Osteocyte (in vitro differentiated cells): ENCODE measurements around the gene DGKQ. TPM values are rescaled to one million over a fixed set of nuclear protein-coding genes. Genes with fewer than 3 reads are reported as not detected.

Experiments
- DNase-seq: peaks from one replicate; pipeline ENCODE4 v3.0.0; 2021; ENCODE audit warnings: mixed read lengths; ENCODE audit not compliant: unreplicated experiment; ENCODE audit errors: extremely low spot score
- H3K27ac Mint-ChIP-seq: one replicate; pipeline ENCODE4 v1.8.0; 2021; ENCODE audit warnings: mild to moderate bottlenecking, mixed read lengths; ENCODE audit not compliant: unreplicated experiment
- H3K27me3 Mint-ChIP-seq: one replicate; pipeline ENCODE4 v1.8.0; 2021; ENCODE audit warnings: mixed read lengths; ENCODE audit not compliant: unreplicated experiment
- H3K36me3 Mint-ChIP-seq: one replicate; pipeline ENCODE4 v1.8.0; 2021; ENCODE audit warnings: mixed read lengths; ENCODE audit not compliant: unreplicated experiment
- H3K4me1 Mint-ChIP-seq: one replicate; pipeline ENCODE4 v1.8.0; 2021; ENCODE audit warnings: mixed read lengths; ENCODE audit not compliant: unreplicated experiment
- H3K4me3 Mint-ChIP-seq: one replicate; pipeline ENCODE4 v1.8.0; 2021; ENCODE audit warnings: mild to moderate bottlenecking, moderate library complexity, mixed read lengths; ENCODE audit not compliant: unreplicated experiment
- H3K9me3 Mint-ChIP-seq: one replicate; pipeline ENCODE4 v1.8.0; 2021; ENCODE audit warnings: mixed read lengths; ENCODE audit not compliant: unreplicated experiment
- CTCF ChIP-seq: fragments of 200-600 bp; sonication (generic); IDR thresholded peaks from 2 replicates; pipeline ENCODE4 v1.5.0; 2021; ENCODE audit warnings: antibody characterized with exemption, mild to moderate bottlenecking, moderate library complexity
- total RNA-seq: library from RNA; stranded (reverse); gene quantifications from 2 replicates; pipeline ENCODE4 v1.2.1, GENCODE V29; 2021

The DGKQ gene
- total RNA-seq, 1 donor from 2014 or later, result 18.5 TPM

- H3K4me1 Mint-ChIP-seq, result peaks cover 9% of the 10 kb centered on the region
- no peaks in the 10 kb centered on the region for H3K27me3 Mint-ChIP-seq
- TF ChIP-seq CTCF, result no peak
- H3K9me3 Mint-ChIP-seq, result no peaks in the 10 kb centered on the region
- H3K27ac Mint-ChIP-seq, result no peak overlapping the region
- no peaks in the 10 kb centered on the region for H3K36me3 Mint-ChIP-seq
- DNase-seq, result no peak
- H3K4me3 Mint-ChIP-seq, result peak overlapping the region; percentile 35
Measured at GRCh38 chr4:996997-997374, 23.6 kb upstream of the DGKQ start.

GRCh38 chr4:996030-996996, 22.9 kb upstream of the DGKQ start:
- Mint-ChIP-seq H3K4me3 (no peak overlapping the region), H3K27me3 (no peaks in the 10 kb centered on the region), H3K9me3 (no peaks in the 10 kb centered on the region), H3K4me1 (peaks cover 9% of the 10 kb centered on the region), H3K27ac (no peak overlapping the region), H3K36me3 (no peaks in the 10 kb centered on the region)
- TF ChIP-seq CTCF, result no peak
- no peak for DNase-seq

- Mint-ChIP-seq H3K27me3 (no peaks in the 10 kb centered on the region), H3K36me3 (no peaks in the 10 kb centered on the region), H3K9me3 (no peaks in the 10 kb centered on the region), H3K27ac (no peak overlapping the region), H3K4me1 (peaks cover 9% of the 10 kb centered on the region), H3K4me3 (no peak overlapping the region)
- no peak for DNase-seq
- no peak for TF ChIP-seq CTCF
Measured at GRCh38 chr4:995311-996026, 22.1 kb upstream of the DGKQ start.

- no peak for TF ChIP-seq CTCF
- no peak for DNase-seq
- H3K9me3 Mint-ChIP-seq, result no peaks in the 10 kb centered on the region
- peak within 1 kb of the TSS; percentile 51 for H3K4me3 Mint-ChIP-seq
- H3K4me1 Mint-ChIP-seq, result peaks cover 9% of the 10 kb centered on the region
- no peaks in the 10 kb centered on the region for H3K27me3 Mint-ChIP-seq
- no peaks in the 10 kb centered on the region for H3K36me3 Mint-ChIP-seq
- no peak within 1 kb of the TSS for H3K27ac Mint-ChIP-seq
Measured at GRCh38 chr4:993111-994029, 20.0 kb upstream of the DGKQ start, which contains the start of gene SLC26A1. TSS of gene SLC26A1 (minus strand) at chr4:993404. CDS start at chr4:991703, 1,701 bp downstream.
